Lung (tissue), 12 donors: ENCODE data around the gene APOO. TPM values are rescaled to one million over a fixed set of nuclear protein-coding genes. Genes with fewer than 3 reads are reported as not detected.

Source experiments
- ATAC-seq: fragments of 200-7000 bp; cut with Tn5 transposase; one replicate; pipeline ENCODE4 v1.9.1; 2020; ENCODE audit warnings: moderate number of reproducible peaks; ENCODE audit not compliant: insufficient read depth, low FRiP score
- DNase-seq, 3 donors: peaks; one replicate each; pipeline ENCODE4 v3.0.0-alpha.2; 2013 to 2017
- H3K27ac ChIP-seq, 2 donors: one replicate each; pipeline ENCODE4 v1.5.1; 2013; ENCODE audit warnings: mild to moderate bottlenecking in 2 of 2, moderate library complexity in 2 of 2, control low read depth in 1 of 2, inconsistent platforms in 1 of 2, low read depth in 1 of 2, low read length in 1 of 2
- H3K27me3 ChIP-seq, 3 donors: one replicate each; pipeline ENCODE4 v1.5.1; 2013; ENCODE audit warnings: low read length in 2 of 3; ENCODE audit not compliant: control insufficient read depth in 3 of 3, insufficient read depth in 3 of 3
- H3K36me3 ChIP-seq, 4 donors: one replicate each; pipeline ENCODE4 v1.5.1; 2013; ENCODE audit warnings: low read length in 4 of 4, mild to moderate bottlenecking in 1 of 4, moderate library complexity in 1 of 4; ENCODE audit not compliant: control insufficient read depth in 4 of 4, insufficient read depth in 4 of 4
- H3K4me1 ChIP-seq, 5 donors: one replicate each; pipeline ENCODE4 v1.5.1; 2013; ENCODE audit warnings: low read length in 5 of 5, mild to moderate bottlenecking in 2 of 5, moderate library complexity in 1 of 5; ENCODE audit not compliant: control insufficient read depth in 5 of 5, insufficient read depth in 5 of 5
- H3K4me3 ChIP-seq: one replicate; pipeline ENCODE4 v1.5.1; 2013; ENCODE audit warnings: mild to moderate bottlenecking, control low read depth, moderate library complexity
- H3K9ac ChIP-seq, 2 donors: one replicate each; pipeline ENCODE4 v1.5.1; 2013; ENCODE audit warnings: low read length in 2 of 2, control low read depth in 1 of 2; ENCODE audit not compliant: insufficient read depth in 1 of 2
- H3K9me3 ChIP-seq, 4 donors: one replicate each; pipeline ENCODE4 v1.5.1; 2013; ENCODE audit warnings: low read length in 3 of 4, mild to moderate bottlenecking in 1 of 4, moderate library complexity in 1 of 4; ENCODE audit not compliant: control insufficient read depth in 4 of 4, insufficient read depth in 3 of 4
- CTCF ChIP-seq: IDR thresholded peaks from 2 replicates; pipeline ENCODE4 v1.5.1; 2012; ENCODE audit warnings: mild to moderate bottlenecking; ENCODE audit errors: control extremely low read depth, extremely low read depth
- WGBS, 2 donors: extraction: QIAGEN DNeasy Blood & Tissue Kit; methylation state at CpG; one replicate each; pipeline ENCODE4 v1.1.7; 2013; 5-methylcytosine and 5-hydroxymethylcytosine counted together
- polyA plus RNA-seq, 2 donors: library from polyadenylated mRNA; stranded (reverse); fragments of 200-250 nt; gene quantifications; one replicate each; pipeline ENCODE4 v1.2.1, GENCODE V29; 2013
- total RNA-seq, 2 donors: library from RNA; depleted of rRNA in 1 of 2; stranded (reverse); fragments of >200 nt in 1 of 2; gene quantifications; one replicate each; pipeline ENCODE4 v1.2.1, GENCODE V29; 2014 to 2021
- donor health status: control.
- donor health status: control.
- donor health status: Bipolar disorder and iron deficiency.
- donor health status: healthy.
- donor health status: DM: yes; HTN: yes; CAD: no.

APOO gene
- total and polyA plus RNA-seq, 4 donors: 8.9 to 25.0 (median 22.6) TPM

GRCh38 chrX:23930894-23931604 is 23.3 kb upstream of the APOO start:
- Histone ChIP-seq H3K27me3 (peaks cover 0 to 26% (median 14%) of the 10 kb centered on the region in 3 donors), H3K4me1 (no peaks in the 10 kb centered on the region), H3K27ac (no peak overlapping the region), H3K4me3 (no peak overlapping the region), H3K36me3 (no peaks in the 10 kb centered on the region), H3K9ac (no peak overlapping the region), H3K9me3 (no peaks in the 10 kb centered on the region)
- TF ChIP-seq CTCF: no peak
- ATAC-seq: no peak
- 7 to 23% methylated on average over 2 of the region's 2 CpGs for WGBS, 2 donors
- no peak for DNase-seq

- DNase-seq (peak in 1 of 3 donors; percentile 24), ATAC-seq (no peak)
- Histone ChIP-seq H3K36me3 (no peaks in the 10 kb centered on the region), H3K4me3 (no peak overlapping the region), H3K4me1 (no peaks in the 10 kb centered on the region), H3K9me3 (no peaks in the 10 kb centered on the region), H3K27ac (no peak overlapping the region), H3K27me3 (peaks cover 0 to 16% (median 11%) of the 10 kb centered on the region in 3 donors), H3K9ac (no peak overlapping the region)
- no peak for TF ChIP-seq CTCF
- 79 to 93% methylated on average over 4 of the region's 4 CpGs for WGBS, 2 donors
Observed at GRCh38 chrX:23926015-23926414, 18.3 kb upstream of the APOO start.

GRCh38 chrX:23919706-23920320 is 12.1 kb upstream of the APOO start:
- WGBS, 2 donors: 75 to 81% methylated on average over 9 of the region's 9 CpGs
- ATAC-seq (no peak), DNase-seq (no peak)
- no peak overlapping the region for H3K27ac ChIP-seq
- H3K27me3 ChIP-seq: peaks cover 0 to 17% (median 12%) of the 10 kb centered on the region in 3 donors
- no peak overlapping the region for H3K9ac ChIP-seq
- TF ChIP-seq CTCF: no peak
- H3K4me3 ChIP-seq: no peak overlapping the region
- no peaks in the 10 kb centered on the region for H3K36me3 ChIP-seq
- H3K9me3 ChIP-seq: no peaks in the 10 kb centered on the region
- H3K4me1 ChIP-seq: no peaks in the 10 kb centered on the region
